HepG2 (cell line): ENCODE data around the gene FBXL20. TPM values are rescaled to one million over a fixed set of nuclear protein-coding genes. Genes with fewer than 3 reads are reported as not detected.

Experiments
- ATAC-seq: fragments of 200-7000 bp; cut with Tn5 transposase; 3 replicates; pipeline ENCODE4 v1.9.1; 2020; ENCODE audit warnings: mild to moderate bottlenecking, moderate library complexity
- BruUV-seq: library from RNA; stranded (reverse); fragments of 400-500 nt; replicated peaks from 2 replicates; lab custom pipeline; 2021; lab: Mats Ljungman, UMichigan
- CTCF ChIA-PET: fragments of 300-600 bp; formaldehyde crosslinking; extraction: SDS; loops from one replicate; lab custom pipeline; 2021; ENCODE audit warnings: low total read pairs, inconsistent platforms, low intra/inter-chr PET ratio; lab: Yijun Ruan, JAX
- POLR2A ChIA-PET: fragments of 350-600 bp; sonication (Branson Sonifier 250); formaldehyde crosslinking; loops from one replicate; lab custom pipeline; 2020; ENCODE audit warnings: antibody characterized with exemption, inconsistent platforms; lab: Yijun Ruan, JAX
- DNase-seq: peaks from one replicate; pipeline ENCODE4 v3.0.0-alpha.2; 2015; ENCODE audit warnings: low spot score
- FAIRE-seq: peaks from 3 replicates; lab custom pipeline; 2011; peaks lifted over from hg19 to GRCh38; lab: Jason Lieb, UNC
- H2AFZ ChIP-seq: one replicate; pipeline ENCODE4 v1.6.1; 2011; ENCODE audit warnings: low read length, inconsistent platforms
- H3K27ac ChIP-seq: fragments of 300-600 bp; 3 replicates; pipeline ENCODE4 v1.8.0; 2011; ENCODE audit warnings: mixed run types, mild to moderate bottlenecking, mixed read lengths, low read length, inconsistent platforms; ENCODE audit not compliant: insufficient read depth; ENCODE audit errors: extremely low read length
- H3K27me3 ChIP-seq, 2 experiments: fragments of 200-600 bp in 1 of 2; 2 replicates in 1 of 2; 3 replicates in 1 of 2; pipeline versions ENCODE4 v1.6.0 to v1.8.0; 2011; ENCODE audit warnings: low read length in 2 of 2, mild to moderate bottlenecking in 2 of 2, moderate library complexity in 2 of 2, inconsistent platforms in 1 of 2; ENCODE audit not compliant: insufficient read depth in 2 of 2, control insufficient read depth in 1 of 2
- H3K36me3 ChIP-seq, 2 experiments: fragments of 200-600 bp in 1 of 2; replicated peaks in 1 of 2; 2 replicates in 1 of 2; 3 replicates in 1 of 2; pipeline versions ENCODE4 v1.5.1 to v1.8.0; 2011; ENCODE audit warnings: low read length in 2 of 2, inconsistent platforms in 1 of 2; ENCODE audit not compliant: insufficient read depth in 2 of 2, control insufficient read depth in 1 of 2
- H3K4me1 ChIP-seq: 2 replicates; pipeline ENCODE4 v1.5.1; 2012; ENCODE audit warnings: low read length, inconsistent platforms; ENCODE audit not compliant: insufficient read depth
- H3K4me2 ChIP-seq: 2 replicates; pipeline ENCODE4 v1.6.0; 2011; ENCODE audit warnings: low read depth, low read length, inconsistent platforms
- H3K4me3 ChIP-seq, 3 experiments: fragments of 200-600 bp in 1 of 3; sonication (generic), shearing (Covaris generic) in 1 of 3; replicated peaks in 1 of 3; 2 replicates each; pipeline ENCODE4 v1.5.1; 2011 to 2016; ENCODE audit warnings: low read length in 3 of 3, inconsistent platforms in 2 of 3, low read depth in 2 of 3, mild to moderate bottlenecking in 2 of 3, control low read depth in 1 of 3, mixed read lengths in 1 of 3; ENCODE audit not compliant: insufficient read depth in 1 of 3
- H3K79me2 ChIP-seq: one replicate; pipeline ENCODE4 v1.6.1; 2011; ENCODE audit warnings: low read length, inconsistent platforms; ENCODE audit not compliant: insufficient read depth
- H3K9ac ChIP-seq: 2 replicates; pipeline ENCODE4 v1.6.0; 2011; ENCODE audit warnings: mild to moderate bottlenecking, low read depth, low read length, inconsistent platforms; ENCODE audit not compliant: insufficient read depth
- H3K9me3 ChIP-seq: 2 replicates; pipeline ENCODE4 v1.5.1; 2012; ENCODE audit warnings: mild to moderate bottlenecking, low read length
- H4K20me1 ChIP-seq: 2 replicates; pipeline ENCODE4 v1.6.0; 2011; ENCODE audit warnings: inconsistent platforms, mild to moderate bottlenecking, low read length, moderate library complexity; ENCODE audit not compliant: insufficient read depth
- EZH2 ChIP-seq: conservative IDR thresholded peaks from 2 replicates; pipeline ENCODE4 v1.6.1; 2012; ENCODE audit warnings: mild to moderate bottlenecking, low read depth, low read length, moderate library complexity
- MTF2 ChIP-seq: sonication (generic); formaldehyde crosslinking; IDR thresholded peaks from 2 replicates; pipeline ENCODE4 v1.5.0; 2020; ENCODE audit warnings: missing genetic modification reagents, borderline replicate concordance
- ZBED4 ChIP-seq: sonication (generic); formaldehyde crosslinking; IDR thresholded peaks from 2 replicates; pipeline ENCODE4 v1.4.0; 2020; ENCODE audit warnings: missing genetic modification reagents, borderline replicate concordance
- ZBTB7B ChIP-seq: sonication (generic); formaldehyde crosslinking; IDR thresholded peaks from 2 replicates; pipeline ENCODE4 v1.4.0; 2020; ENCODE audit warnings: missing genetic modification reagents
- ZNF263 ChIP-seq: sonication (generic); formaldehyde crosslinking; IDR thresholded peaks from 2 replicates; pipeline ENCODE4 v1.4.0; 2020; ENCODE audit warnings: missing genetic modification reagents
- ZNF33B ChIP-seq: sonication (generic); formaldehyde crosslinking; IDR thresholded peaks from 2 replicates; pipeline ENCODE4 v1.5.1; 2020; ENCODE audit warnings: mild to moderate bottlenecking, missing genetic modification reagents
- ZNF800 ChIP-seq: sonication (generic); formaldehyde crosslinking; IDR thresholded peaks from 2 replicates; pipeline ENCODE4 v1.4.0; 2020; ENCODE audit warnings: missing genetic modification reagents
- WGBS: methylation state at CpG from one replicate; pipeline ENCODE4 v1.1.6; 2017; ENCODE audit warnings: low lambda C conversion rate; 5-methylcytosine and 5-hydroxymethylcytosine counted together
- in situ Hi-C: cut with HindIII; loops from 2 replicates; pipeline ENCODE4 v1.10.0; 2017; ENCODE audit warnings: low pct_unique_long_range_greater_than_20kb; ENCODE audit not compliant: extremely low pct_ligation_motif_present
- intact Hi-C: fragments of 100-400 bp; cut with micrococcal nuclease; formaldehyde crosslinking; loops from one replicate; pipeline ENCODE4 v1.10.0; 2022; ENCODE audit not compliant: unreplicated experiment
- polyA plus RNA-seq, 8 experiments: library from polyadenylated mRNA; depleted of rRNA in 3 of 8; stranded (reverse) in 7 of 8; unstranded in 1 of 8; fragments of >200 nt; fragmentation: Illumina TruSeq in 4 of 8; extraction: Trizol in 4 of 8; gene quantifications; 2 replicates each; pipeline versions ENCODE4 v1.2.1 to v1.2.3, GENCODE V29; 2011 to 2016; ENCODE audit warnings: low read depth in 4 of 8, missing spikeins in 1 of 8, mixed read lengths in 1 of 8; ENCODE audit not compliant: insufficient read depth in 1 of 8
- total RNA-seq, 5 experiments: library from RNA; depleted of rRNA; stranded (reverse); fragments of >200 nt; fragmentation: Illumina TruSeq; extraction: Trizol; gene quantifications; 2 replicates each; pipeline ENCODE4 v1.2.3, GENCODE V29; 2016; ENCODE audit warnings: low read depth in 1 of 5

The FBXL20 gene
- total and polyA plus RNA-seq, 2 of the 13 experiments (the other 11 are each of a cell fraction or from before 2014, with no cell fraction given): 10.2 to 10.3 TPM

- Histone ChIP-seq H3K79me2 (no peaks in the 10 kb centered on the region), H3K36me3 (no peaks in the 10 kb centered on the region), H3K27ac (no peak within 1 kb of the TSS), H3K4me1 (peaks cover 6% of the 10 kb centered on the region; the same call in 1 of the 2 replicates), H2AFZ (no peak within 1 kb of the TSS), H4K20me1 (no peaks in the 10 kb centered on the region), H3K27me3 (peaks cover 26 to 72% of the 10 kb centered on the region in 2 experiments), H3K4me2 (peak within 1 kb of the TSS; percentile 51; the same call in 1 of the 2 replicates), H3K4me3 (peak within 1 kb of the TSS in 2 of 3 experiments; percentile 18 to 57; a peak in 2 of 6 replicates), H3K9ac (no peak within 1 kb of the TSS), H3K9me3 (no peaks in the 10 kb centered on the region)
- no TSS peak for BruUV-seq
- intact Hi-C loops: no loop called here
- WGBS: 11% methylated on average over 18 of the region's 71 CpGs
- FAIRE-seq (no peak), DNase-seq (no peak), ATAC-seq (no peak)
- in situ Hi-C loops: no loop called here
- CTCF ChIA-PET: no interaction called here
- TF ChIP-seq ZNF263 (CRISPR knock-in tag) (0 out of 2 replicates have a peak, but pooled peaks have one; percentile 32), MTF2 (peak; percentile 43; the same call in 1 of the 2 replicates), ZNF33B (CRISPR knock-in tag) (no peak)
- POLR2A ChIA-PET: no interaction called here
Observed at GRCh38 chr17:39225308-39225958, 176.0 kb downstream of the FBXL20 start, which contains the start of gene STAC2. STAC2 (minus strand) TSS chr17:39225945; CDS start chr17:39225502, 443 bp downstream.

GRCh38 chr17:39224778-39225307, 176.6 kb downstream of the FBXL20 start:
- BruUV-seq: no TSS peak
- peaks cover 6% of the 10 kb centered on the region; the same call in 1 of the 2 replicates for H3K4me1 ChIP-seq
- peak overlapping the region; percentile 51; the same call in 1 of the 2 replicates for H3K4me2 ChIP-seq
- peak overlapping the region in 1 of 3 experiments; percentile 16; a peak in 1 of 6 replicates for H3K4me3 ChIP-seq
- H3K27ac ChIP-seq: no peak overlapping the region
- H3K9me3 ChIP-seq: no peaks in the 10 kb centered on the region
- no peak overlapping the region for H2AFZ ChIP-seq
- ATAC-seq: peak; percentile 15
- in situ Hi-C loops (no loop called here), intact Hi-C loops (no loop called here)
- FAIRE-seq: no peak
- H3K9ac ChIP-seq: no peak overlapping the region
- TF ChIP-seq ZBED4 (CRISPR knock-in tag) (no peak), ZBTB7B (no peak), ZNF800 (CRISPR knock-in tag) (peak; percentile 21; the same call in 1 of the 2 replicates), EZH2 (peak; percentile 97)
- no peaks in the 10 kb centered on the region for H3K36me3 ChIP-seq
- WGBS: 21% methylated on average over 39 of the region's 68 CpGs
- no peaks in the 10 kb centered on the region for H4K20me1 ChIP-seq
- H3K27me3 ChIP-seq: peaks cover 26 to 76% of the 10 kb centered on the region in 2 experiments
- ChIA-PET POLR2A (no interaction called here), CTCF (no interaction called here)
- no peaks in the 10 kb centered on the region for H3K79me2 ChIP-seq
- no peak for DNase-seq
